Transverse colon (tissue), 3 donors: ENCODE measurements around the gene HDAC4.

Source experiments
- EP300 ChIP-seq: sonication (generic); formaldehyde crosslinking; IDR thresholded peaks from one replicate; pipeline ENCODE4 v1.6.1; 2017; ENCODE audit warnings: antibody characterized with exemption, low read depth
- POLR2A ChIP-seq: fragments of 450-650 bp; IDR thresholded peaks from one replicate; pipeline ENCODE4 v1.6.1; 2016; ENCODE audit warnings: antibody characterized with exemption, mild to moderate bottlenecking, moderate library complexity
- TF ChIP-seq, protein P1 (sequence below), 5 experiments: fragments of 200-600 bp in 3 of 5; fragments of 450-650 bp in 2 of 5; sonication (generic) in 3 of 5; IDR thresholded peaks; 1 replicate in 2 of 5; 2 replicates in 3 of 5; pipeline ENCODE4 v1.5.1; 2016 to 2017; ENCODE audit warnings: antibody characterized with exemption in 5 of 5, inconsistent platforms in 3 of 5, mild to moderate bottlenecking in 2 of 5, moderate library complexity in 1 of 5

DNA sequence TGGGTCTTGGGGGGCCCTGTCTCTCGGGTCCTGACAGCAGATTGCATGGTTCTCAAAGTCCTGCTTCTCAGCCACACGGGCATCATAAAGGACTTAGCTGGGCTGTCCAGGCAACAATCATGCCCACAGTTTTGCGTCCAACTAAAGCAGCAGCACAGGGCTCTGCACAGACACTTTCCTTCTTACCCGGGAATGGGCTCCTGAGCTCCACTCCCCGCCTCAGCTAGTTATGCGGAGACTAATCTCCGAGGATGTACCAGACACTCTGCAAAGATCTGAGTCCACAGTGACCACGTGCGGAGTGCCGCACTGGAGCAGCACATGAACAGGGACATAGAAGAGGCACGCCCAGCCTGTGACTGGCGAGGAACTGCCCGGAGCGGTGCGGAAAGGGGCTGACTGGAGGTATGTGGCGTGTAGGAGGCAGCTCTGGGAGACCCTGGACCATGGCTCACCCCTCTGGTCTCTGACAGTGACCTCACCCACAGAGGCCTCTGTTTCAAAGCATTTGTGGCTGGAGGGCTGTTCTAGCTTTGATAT, 270.0 kb downstream of the HDAC4 start:
- TF ChIP-seq POLR2A: no peak
- TF ChIP-seq, protein P1, sequence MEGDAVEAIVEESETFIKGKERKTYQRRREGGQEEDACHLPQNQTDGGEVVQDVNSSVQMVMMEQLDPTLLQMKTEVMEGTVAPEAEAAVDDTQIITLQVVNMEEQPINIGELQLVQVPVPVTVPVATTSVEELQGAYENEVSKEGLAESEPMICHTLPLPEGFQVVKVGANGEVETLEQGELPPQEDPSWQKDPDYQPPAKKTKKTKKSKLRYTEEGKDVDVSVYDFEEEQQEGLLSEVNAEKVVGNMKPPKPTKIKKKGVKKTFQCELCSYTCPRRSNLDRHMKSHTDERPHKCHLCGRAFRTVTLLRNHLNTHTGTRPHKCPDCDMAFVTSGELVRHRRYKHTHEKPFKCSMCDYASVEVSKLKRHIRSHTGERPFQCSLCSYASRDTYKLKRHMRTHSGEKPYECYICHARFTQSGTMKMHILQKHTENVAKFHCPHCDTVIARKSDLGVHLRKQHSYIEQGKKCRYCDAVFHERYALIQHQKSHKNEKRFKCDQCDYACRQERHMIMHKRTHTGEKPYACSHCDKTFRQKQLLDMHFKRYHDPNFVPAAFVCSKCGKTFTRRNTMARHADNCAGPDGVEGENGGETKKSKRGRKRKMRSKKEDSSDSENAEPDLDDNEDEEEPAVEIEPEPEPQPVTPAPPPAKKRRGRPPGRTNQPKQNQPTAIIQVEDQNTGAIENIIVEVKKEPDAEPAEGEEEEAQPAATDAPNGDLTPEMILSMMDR (IDR thresholded peaks at IDR 0.05): no peak
- TF ChIP-seq EP300: no peak
